HG03575 (cell line): Measurements from ENCODE around the gene IFI27L1.

Experiments used
- ATAC-seq: cut with Tn5 transposase; IDR thresholded peaks from one replicate; pipeline ENCODE4 v1.9.1; 2021; ENCODE audit not compliant: unreplicated experiment, insufficient number of reproducible peaks, low FRiP score; ENCODE audit errors: extremely low read depth

Gene IFI27L1

DNA sequence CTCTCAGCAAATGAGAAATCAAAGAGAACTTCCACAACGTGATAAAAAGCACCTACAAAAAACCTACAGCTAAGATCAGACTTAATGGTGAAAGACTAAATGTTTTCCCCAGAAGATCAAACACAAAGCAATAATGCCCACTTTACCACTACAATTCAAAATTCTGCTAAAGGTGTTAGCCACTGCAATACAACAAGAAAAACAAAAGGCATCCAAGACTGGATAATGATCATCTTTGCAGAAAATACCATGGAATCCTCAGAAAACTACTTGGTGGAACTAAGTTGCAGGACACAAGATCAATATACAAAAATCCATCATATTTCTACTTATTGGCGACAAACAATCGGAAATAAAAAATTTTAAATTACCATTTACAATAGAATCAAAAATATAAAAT is 6.6 kb upstream of the IFI27L1 start:
- no peak for ATAC-seq

DNA sequence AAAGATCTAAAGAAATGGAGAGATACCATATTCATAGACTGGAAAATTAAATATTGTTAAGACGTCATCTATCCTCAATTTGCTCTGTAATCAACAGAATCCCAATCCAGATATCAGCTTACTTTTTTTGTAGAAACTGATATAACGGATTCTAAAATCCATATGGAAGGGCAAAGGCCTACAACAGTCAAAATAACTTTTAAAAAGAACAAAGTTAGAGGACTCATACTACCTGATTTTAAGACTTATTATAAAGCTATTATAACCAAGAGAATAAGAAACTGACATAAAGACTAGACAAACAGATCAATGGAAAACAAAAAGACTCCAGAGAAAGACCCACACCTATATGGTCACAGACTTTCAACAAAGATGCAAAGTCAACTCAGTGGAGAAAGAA is 6.1 kb upstream of the IFI27L1 start:
- no peak for ATAC-seq

DNA sequence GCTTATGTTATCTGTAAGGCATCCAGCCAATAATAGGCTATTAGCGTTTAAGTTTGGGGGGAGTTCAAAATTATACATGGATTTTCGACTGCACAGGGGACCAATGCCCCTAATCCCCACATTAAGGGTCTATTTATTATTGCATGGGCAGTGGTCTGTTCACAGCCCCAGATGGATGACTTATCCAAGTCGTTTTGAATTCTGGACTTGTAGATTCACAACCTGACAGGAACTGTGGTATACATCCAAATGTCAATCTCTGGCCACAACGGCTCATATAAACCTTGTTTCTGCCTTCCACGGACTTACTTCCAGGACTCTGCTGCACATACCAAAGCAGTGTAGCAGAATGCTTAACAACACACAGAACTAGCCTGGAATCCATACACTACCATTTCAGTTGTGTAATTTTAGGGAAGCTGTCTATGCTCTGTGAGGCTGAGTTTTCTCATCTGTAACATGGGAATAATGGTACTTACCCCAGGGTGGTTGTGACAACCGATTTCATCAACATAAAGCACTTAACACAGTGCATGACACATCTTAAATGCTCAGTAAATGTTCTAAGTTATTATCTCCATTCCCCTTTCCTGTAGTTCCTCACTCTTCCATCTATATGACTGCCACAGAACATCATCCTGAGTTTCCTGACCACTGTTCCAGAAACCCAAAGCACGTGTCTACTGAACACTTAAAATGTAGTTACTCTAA is 3.8 kb upstream of the IFI27L1 start:
- no peak for ATAC-seq

GRCh38 chr14:94077823-94078222 is 3.3 kb upstream of the IFI27L1 start:
- no peak for ATAC-seq

- ATAC-seq, result no peak
Observed at GRCh38 chr14:94079891-94080620, 1.1 kb upstream of the IFI27L1 start.

DNA sequence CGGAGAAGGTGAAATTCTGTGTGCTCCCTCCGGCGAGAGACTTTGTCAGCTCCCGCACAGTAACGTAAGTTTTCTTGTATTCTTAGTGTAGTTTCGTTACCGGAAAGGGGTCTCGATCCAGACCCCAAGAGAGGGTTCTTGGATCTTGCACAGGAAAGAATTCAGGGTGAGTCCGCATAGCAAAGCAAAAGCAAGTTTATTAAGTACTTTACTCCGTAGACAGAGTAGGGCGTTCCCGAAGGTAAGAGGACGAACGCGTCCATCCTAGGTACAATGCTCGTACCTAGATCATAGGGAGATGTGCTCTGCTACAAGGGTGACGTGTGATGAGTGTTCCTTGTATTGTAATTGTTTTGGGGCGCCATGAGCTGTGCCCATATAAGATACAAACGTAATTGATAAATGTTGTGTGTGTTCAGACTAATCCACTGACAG is 293 bp downstream of the IFI27L1 start:
- ATAC-seq, result peak; percentile 3

DNA sequence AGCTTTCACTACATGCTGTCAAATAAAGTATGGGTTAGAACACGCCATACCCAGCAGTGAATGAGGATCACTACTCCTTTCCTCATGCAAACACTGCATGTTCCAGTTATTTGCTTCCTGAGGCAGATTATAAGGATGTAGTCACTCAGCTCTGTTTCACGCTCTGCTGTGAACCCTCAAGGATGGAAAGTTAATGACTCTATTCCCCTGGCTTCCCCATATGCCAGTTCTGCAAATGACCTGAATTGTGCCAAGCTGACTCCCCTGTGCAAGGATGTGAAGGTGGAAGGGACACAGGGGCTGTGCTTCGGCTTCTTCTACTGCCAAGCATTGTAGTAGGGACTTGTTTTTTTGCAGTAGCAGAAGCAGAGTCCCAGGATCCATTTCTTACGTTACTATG is 6.8 kb downstream of the IFI27L1 start:
- ATAC-seq, result no peak

DNA sequence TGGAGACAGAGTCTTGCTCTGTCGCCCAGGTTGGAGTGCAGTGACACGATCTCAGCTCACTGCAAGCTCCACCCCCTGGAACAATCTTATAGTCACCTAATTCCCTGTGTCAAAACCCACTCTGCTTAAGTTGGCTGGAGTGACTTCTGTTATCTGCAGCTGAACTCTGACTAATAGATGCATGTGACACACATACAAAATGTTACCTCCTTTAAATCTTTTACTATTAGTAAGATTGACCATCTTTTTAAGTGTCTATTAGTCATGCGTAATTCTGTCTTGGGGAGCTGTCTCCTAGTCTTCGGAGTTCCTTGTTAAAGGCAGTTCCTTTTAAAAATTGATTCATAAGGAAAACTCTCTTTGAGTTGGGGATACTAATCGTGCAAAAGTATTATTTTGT is 7.4 kb downstream of the IFI27L1 start:
- no peak for ATAC-seq

GRCh38 chr14:94089479-94089878 is 8.4 kb downstream of the IFI27L1 start:
- ATAC-seq, result no peak

DNA sequence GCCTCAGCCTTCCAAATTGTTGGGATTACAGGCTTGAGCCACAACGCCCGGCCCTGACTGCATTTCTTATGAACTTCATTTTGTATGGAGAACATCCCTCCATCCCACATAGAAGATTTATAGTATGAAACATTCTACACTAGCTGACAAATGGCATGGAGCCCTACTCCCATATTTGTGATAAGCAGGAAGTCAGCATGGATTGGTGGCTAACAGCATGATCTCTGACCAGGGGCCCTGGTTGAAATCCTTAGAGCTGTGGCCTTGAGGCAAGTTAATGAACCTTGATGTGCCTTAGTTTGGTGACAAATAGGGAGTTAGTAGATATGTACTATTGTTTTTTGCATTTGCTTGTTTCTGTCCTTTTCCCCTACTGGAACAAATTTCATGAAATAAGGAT is 12.3 kb downstream of the IFI27L1 start:
- no peak for ATAC-seq

- no peak for ATAC-seq
Observed at GRCh38 chr14:94097091-94097490, 16.0 kb downstream of the IFI27L1 start.

- ATAC-seq, result no peak
Observed at GRCh38 chr14:94098326-94098992, 17.3 kb downstream of the IFI27L1 start.

- no peak for ATAC-seq
Observed at GRCh38 chr14:94099006-94099405, 17.9 kb downstream of the IFI27L1 start.

DNA sequence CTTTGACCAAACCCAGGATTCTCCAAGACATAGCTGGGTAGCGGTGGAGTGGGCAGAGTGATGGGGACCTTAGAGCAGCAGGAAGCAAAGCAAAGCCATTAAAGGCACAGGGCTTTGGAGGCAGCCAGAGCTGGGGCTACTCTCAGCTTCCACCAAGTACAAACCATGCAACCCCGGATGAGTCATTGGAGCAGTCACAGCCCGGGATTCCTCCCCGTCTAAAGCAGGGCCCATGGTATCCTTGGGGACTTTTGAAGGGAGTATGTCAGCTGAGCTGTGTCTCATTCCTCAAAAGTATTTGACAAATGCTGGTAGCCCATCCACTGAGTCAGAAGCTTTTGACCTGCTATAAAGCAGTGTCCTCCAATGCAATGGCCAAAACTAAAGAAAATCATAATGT is 19.7 kb downstream of the IFI27L1 start:
- no peak for ATAC-seq

DNA sequence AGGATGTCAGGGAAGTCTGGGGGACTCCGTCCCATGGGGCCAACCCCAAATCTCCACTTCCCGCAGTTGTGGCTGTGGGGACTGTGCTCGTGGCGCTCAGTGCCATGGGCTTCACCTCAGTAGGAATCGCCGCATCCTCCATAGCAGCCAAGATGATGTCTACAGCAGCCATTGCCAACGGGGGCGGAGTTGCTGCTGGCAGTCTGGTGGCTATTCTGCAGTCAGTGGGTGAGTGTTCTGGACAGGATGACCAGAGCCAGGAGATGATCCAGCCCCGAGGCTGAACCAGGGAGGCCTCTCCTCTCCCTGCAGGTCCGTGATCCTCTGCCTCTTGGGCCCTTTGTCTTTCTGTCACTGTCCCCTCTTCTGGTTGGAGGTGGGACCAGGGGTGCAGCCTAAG is 20.6 kb downstream of the IFI27L1 start:
- ATAC-seq, result no peak

DNA sequence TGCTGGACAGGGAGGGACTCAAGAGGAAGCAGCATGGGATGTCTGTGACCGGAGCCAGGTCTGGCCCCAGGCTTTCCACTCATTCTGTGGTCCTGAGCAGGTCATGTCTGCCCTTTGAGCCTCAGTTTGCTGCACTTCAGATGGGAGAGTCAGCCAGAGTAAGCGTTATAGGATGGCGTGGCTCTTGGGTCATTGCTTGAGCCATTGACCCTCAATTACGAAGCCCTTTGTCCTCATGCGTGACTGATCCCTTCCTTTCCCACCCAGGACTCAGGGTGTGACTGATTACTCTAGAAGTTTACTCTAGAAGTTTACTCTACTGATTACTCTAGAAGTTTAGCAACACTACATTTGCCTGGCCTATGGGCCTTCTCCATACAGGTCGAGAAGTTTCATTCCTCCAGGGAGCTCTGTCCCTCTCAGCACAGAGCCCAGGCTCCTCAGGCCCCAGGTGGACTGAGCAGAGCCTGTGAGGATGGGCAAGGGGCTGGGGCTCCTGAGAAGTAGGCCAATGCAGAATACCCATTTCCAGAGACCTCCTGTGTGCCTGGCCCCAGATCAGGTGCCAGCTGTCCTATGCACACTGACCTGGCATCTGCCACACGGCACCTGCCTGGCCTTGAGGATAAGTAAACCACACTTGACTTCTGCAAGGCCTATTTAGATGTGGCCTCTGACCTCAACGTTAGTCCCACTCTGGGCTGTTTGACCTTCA is 21.8 kb downstream of the IFI27L1 start:
- no peak for ATAC-seq

DNA sequence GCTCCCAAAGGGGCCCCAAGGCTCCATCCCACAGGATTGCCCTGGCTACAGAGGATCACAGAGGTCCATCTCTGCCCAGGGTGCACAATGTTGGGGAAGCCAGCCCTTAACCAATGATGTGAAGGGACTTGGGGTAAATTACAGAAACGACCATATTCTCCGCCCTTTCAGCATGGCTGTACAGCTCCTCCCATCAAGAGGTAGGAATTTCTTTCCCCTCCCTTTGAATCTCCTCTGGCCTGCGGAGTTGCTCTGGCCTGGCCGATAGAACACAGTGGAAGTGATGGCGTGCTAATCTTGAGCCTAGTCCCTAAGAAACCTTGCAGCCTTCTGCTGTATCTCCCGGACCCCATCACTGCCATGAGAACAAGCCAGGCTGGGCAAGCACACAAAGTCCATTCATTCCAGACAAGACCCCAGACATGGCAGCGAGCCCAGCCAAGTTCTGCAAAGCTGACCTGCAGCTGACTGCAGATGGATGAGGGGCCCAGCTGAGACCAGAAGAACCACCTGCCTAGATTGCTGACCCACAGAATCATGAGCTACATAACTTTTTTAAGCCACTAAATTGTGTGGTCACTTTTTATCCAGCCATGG is 22.5 kb downstream of the IFI27L1 start:
- no peak for ATAC-seq

DNA sequence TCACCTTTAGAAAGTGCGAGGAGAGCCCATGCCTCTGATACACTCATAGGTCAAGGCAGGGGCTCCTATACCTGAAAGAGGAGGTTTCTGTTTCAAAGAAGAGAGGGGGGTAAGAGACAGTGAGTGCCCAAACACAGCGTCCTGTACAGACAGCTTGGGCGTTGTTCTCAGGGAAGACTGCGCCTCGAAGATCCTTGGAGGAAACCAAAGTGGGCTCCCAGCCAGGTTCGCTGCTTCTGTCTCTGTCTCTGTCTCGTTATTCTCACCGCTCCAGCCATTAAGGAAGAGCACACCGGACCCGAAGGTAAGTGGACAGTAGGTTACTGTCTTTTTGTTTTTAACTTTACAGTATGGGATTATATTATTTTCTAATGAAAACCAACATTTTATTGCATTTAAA is 23.6 kb downstream of the IFI27L1 start:
- ATAC-seq, result no peak

- no peak for ATAC-seq
Observed at GRCh38 chr14:94109915-94110250, 28.8 kb downstream of the IFI27L1 start.
